Right lobe of liver (tissue), 6 donors: Measurements from ENCODE around the gene NRXN3. TPM values are rescaled to one million over a fixed set of nuclear protein-coding genes. Genes with fewer than 3 reads are reported as not detected.

Experiments
- ATAC-seq, 4 donors: fragments of 200-7000 bp; cut with Tn5 transposase; one replicate each; pipeline ENCODE4 v1.9.1; 2020; ENCODE audit warnings: mild to moderate bottlenecking in 4 of 4, moderate library complexity in 4 of 4
- DNase-seq, 3 donors: peaks; one replicate each; pipeline ENCODE4 v3.0.0-alpha.2; 2020
- H3K27ac ChIP-seq, 3 donors: fragments of 200-600 bp; one replicate each; pipeline ENCODE4 v1.8.0; 2022
- H3K27me3 ChIP-seq, 2 donors: fragments of 200-600 bp; one replicate each; pipeline ENCODE4 v1.8.0; 2022
- H3K36me3 ChIP-seq, 4 donors: fragments of 200-600 bp; sonication (generic) in 1 of 4; one replicate each; pipeline versions ENCODE4 v1.5.1 to v1.8.0; 2017 to 2022; ENCODE audit warnings: control low read depth in 1 of 4
- H3K4me1 ChIP-seq, 4 donors: fragments of 200-600 bp; sonication (generic) in 1 of 4; one replicate each; pipeline versions ENCODE4 v1.5.1 to v1.8.0; 2017 to 2022; ENCODE audit warnings: control low read depth in 1 of 4
- H3K4me3 ChIP-seq, 3 donors: fragments of 200-600 bp; one replicate each; pipeline ENCODE4 v1.8.0; 2022
- H3K9me3 ChIP-seq, 4 donors: fragments of 200-600 bp; sonication (generic) in 1 of 4; one replicate each; pipeline versions ENCODE4 v1.5.1 to v1.8.0; 2017 to 2022; ENCODE audit warnings: control low read depth in 1 of 4
- CTCF ChIP-seq, 4 donors: fragments of 200-600 bp in 3 of 4; fragments of 450-650 bp in 1 of 4; IDR thresholded peaks; one replicate each; pipeline versions ENCODE4 v1.5.1 to v1.8.0; 2016 to 2022; ENCODE audit warnings: antibody characterized with exemption in 4 of 4, mild to moderate bottlenecking in 2 of 4
- POLR2A ChIP-seq: fragments of 450-650 bp; IDR thresholded peaks from one replicate; pipeline ENCODE4 v1.6.1; 2017; ENCODE audit warnings: antibody characterized with exemption, mild to moderate bottlenecking
- WGBS: methylation state at CpG from one replicate; pipeline ENCODE4 v1.1.6; 2018; ENCODE audit warnings: low coverage, low lambda C conversion rate; ENCODE audit not compliant: insufficient coverage; ENCODE audit errors: missing lambda C conversion rate; 5-methylcytosine and 5-hydroxymethylcytosine counted together
- intact Hi-C, 2 donors: fragments of 100-400 bp; cut with DNase I; formaldehyde crosslinking; loops; one replicate each; pipeline versions ENCODE4 v1.11.2 to v1.14.1; 2022
- total RNA-seq, 6 experiments: library from RNA; depleted of rRNA in 2 of 6; stranded (reverse); fragments of >200 nt in 2 of 6; fragmentation: NEBNext Ultra II Directional in 3 of 6; extraction: Animal tissue kit (Norgen Biotek cat#: 25700) in 3 of 6; gene quantifications; one replicate each; pipeline versions ENCODE4 v1.1.0 to v1.2.4, GENCODE V29; 2016 to 2023
- donor health status: DM: no; HTN: yes; CAD: no.
- donor health status: DM: no; HTN: no; CAD: no.
- donor health status: DM: no; HTN: no; CAD: no.
- donor health status: DM: no; HTN: yes; CAD: no.
- donor health status: DM: no; HTN: yes; CAD: no.

NRXN3 gene
- total RNA-seq, 6 experiments from 2014 or later: 0.06 to 0.51 (median 0.23) TPM; not detected in 1

GRCh38 chr14:79395061-79395460, 1224.9 kb downstream of the NRXN3 start:
- intact Hi-C loops: no loop called here
- no peaks in the 10 kb centered on the region for H3K27me3 ChIP-seq
- H3K27ac ChIP-seq: no peak overlapping the region
- TF ChIP-seq POLR2A (no peak), CTCF (IDR thresholded peaks at IDR 0.05) (no peak)
- no peak overlapping the region for H3K4me3 ChIP-seq
- H3K4me1 ChIP-seq: no peaks in the 10 kb centered on the region
- DNase-seq: no peak
- H3K36me3 ChIP-seq: no peaks in the 10 kb centered on the region
- no peak for ATAC-seq
- no peaks in the 10 kb centered on the region for H3K9me3 ChIP-seq

- ATAC-seq (no peak), DNase-seq (no peak)
- TF ChIP-seq POLR2A (no peak), CTCF (IDR thresholded peaks at IDR 0.05) (no peak)
- Histone ChIP-seq H3K27ac (no peak overlapping the region), H3K4me3 (no peak overlapping the region), H3K27me3 (no peaks in the 10 kb centered on the region), H3K9me3 (no peaks in the 10 kb centered on the region), H3K36me3 (no peaks in the 10 kb centered on the region), H3K4me1 (peaks cover 0 to 2% (median 0%) of the 10 kb centered on the region in 4 donors)
- 74% methylated on average over 6 of the region's 6 CpGs for WGBS
- intact Hi-C loops: no loop called here
Measured at GRCh38 chr14:79404874-79405511, 1234.8 kb downstream of the NRXN3 start.

GRCh38 chr14:79405512-79405910, 1235.3 kb downstream of the NRXN3 start:
- Histone ChIP-seq H3K27me3 (no peaks in the 10 kb centered on the region), H3K27ac (no peak overlapping the region), H3K36me3 (no peaks in the 10 kb centered on the region), H3K9me3 (no peaks in the 10 kb centered on the region), H3K4me1 (peaks cover 0 to 2% (median 0%) of the 10 kb centered on the region in 4 donors), H3K4me3 (no peak overlapping the region)
- intact Hi-C loops: no loop called here
- no peak for TF ChIP-seq POLR2A
- TF ChIP-seq CTCF (IDR thresholded peaks at IDR 0.05): no peak
- no peak for ATAC-seq
- DNase-seq: no peak
- WGBS: 63% methylated on average over 2 of the region's 2 CpGs

- intact Hi-C loops: no loop called here
- WGBS: 48% methylated on average over 2 of the region's 2 CpGs
Measured at GRCh38 chr14:79407572-79407971, 1237.4 kb downstream of the NRXN3 start.

More at GRCh38 chr14:79407572-79407971, 1237.4 kb downstream of the NRXN3 start:
- no peak for ATAC-seq
- Histone ChIP-seq H3K9me3 (no peaks in the 10 kb centered on the region), H3K27ac (no peak overlapping the region), H3K4me1 (peaks cover 0 to 2% (median 0%) of the 10 kb centered on the region in 4 donors), H3K36me3 (no peaks in the 10 kb centered on the region), H3K27me3 (no peaks in the 10 kb centered on the region), H3K4me3 (no peak overlapping the region)
- TF ChIP-seq CTCF (IDR thresholded peaks at IDR 0.05) (no peak), POLR2A (no peak)
- no peak for DNase-seq
